ENCODE measurements around the gene DOK5.

DOK5 gene

DNA sequence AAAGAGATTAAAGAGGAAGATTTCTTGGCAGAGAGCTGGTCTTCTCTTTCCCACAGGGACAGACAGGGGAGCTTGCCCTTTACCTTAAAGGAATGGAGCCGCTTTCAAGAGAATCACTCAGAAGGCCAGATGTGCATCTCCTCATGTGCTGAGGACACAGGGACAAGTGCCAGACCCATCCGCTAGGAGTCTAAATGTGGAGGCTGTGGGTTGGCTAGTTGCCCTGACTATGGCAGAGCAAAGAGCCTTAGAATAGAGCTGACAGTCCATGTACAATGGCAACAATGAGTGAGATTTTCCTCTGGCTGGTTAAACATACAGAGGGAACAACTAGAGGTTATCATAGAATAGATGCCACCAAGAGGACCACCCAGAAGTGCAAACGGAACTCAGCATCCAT is 7.3 kb upstream of the DOK5 start:
- CTCF ChIA-PET = interaction anchor here (0.6 kb wide), 1 partner anchor 84 kb away, joined by 3 read pairs; no protein-coding TSS in a partner anchor
- DNase-seq (ENCODE audit: low spot score) = no peak
- POLR2A ChIA-PET (ENCODE audit: low non-redundant PET) = no interaction called here

DNA sequence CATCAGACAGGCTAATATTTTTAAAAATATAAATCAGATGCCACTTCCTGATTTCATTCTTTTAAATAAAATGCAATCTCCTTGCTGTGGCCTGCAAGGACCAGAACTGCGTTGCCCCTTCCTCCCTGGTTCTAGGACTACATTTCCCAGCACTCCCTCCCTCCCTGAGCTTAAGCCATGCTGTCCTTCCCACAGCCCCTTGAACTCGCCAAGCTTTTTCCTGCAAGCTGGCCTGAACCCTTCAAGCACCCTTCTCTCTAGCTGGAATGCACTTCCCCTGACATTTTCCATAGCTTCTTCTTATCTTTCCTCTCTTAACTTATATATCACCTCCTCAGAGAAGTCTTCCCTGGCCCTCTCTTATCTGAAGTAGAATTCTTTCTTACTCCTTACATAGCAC is 6.1 kb upstream of the DOK5 start:
- DNase-seq (ENCODE audit: low spot score) = no peak
- TF ChIP-seq, protein P1, sequence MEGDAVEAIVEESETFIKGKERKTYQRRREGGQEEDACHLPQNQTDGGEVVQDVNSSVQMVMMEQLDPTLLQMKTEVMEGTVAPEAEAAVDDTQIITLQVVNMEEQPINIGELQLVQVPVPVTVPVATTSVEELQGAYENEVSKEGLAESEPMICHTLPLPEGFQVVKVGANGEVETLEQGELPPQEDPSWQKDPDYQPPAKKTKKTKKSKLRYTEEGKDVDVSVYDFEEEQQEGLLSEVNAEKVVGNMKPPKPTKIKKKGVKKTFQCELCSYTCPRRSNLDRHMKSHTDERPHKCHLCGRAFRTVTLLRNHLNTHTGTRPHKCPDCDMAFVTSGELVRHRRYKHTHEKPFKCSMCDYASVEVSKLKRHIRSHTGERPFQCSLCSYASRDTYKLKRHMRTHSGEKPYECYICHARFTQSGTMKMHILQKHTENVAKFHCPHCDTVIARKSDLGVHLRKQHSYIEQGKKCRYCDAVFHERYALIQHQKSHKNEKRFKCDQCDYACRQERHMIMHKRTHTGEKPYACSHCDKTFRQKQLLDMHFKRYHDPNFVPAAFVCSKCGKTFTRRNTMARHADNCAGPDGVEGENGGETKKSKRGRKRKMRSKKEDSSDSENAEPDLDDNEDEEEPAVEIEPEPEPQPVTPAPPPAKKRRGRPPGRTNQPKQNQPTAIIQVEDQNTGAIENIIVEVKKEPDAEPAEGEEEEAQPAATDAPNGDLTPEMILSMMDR (conservative IDR thresholded peaks at IDR 0.05; ENCODE audit: low read depth) = no peak
- POLR2A ChIA-PET (ENCODE audit: low non-redundant PET) = no interaction called here
- no peak overlapping the region for H3K27ac ChIP-seq
- CTCF ChIA-PET = interaction anchor here (0.6 to 0.7 kb wide), 3 partner anchors 248 to 1628 kb away, joined by 3 to 9 read pairs (median 3); no protein-coding TSS in a partner anchor

More for the DNA sequence above, 7.3 kb upstream of the DOK5 start:
- no peak overlapping the region for H3K27ac ChIP-seq
- TF ChIP-seq, protein P1 (conservative IDR thresholded peaks at IDR 0.05; ENCODE audit: low read depth) = no peak

DNA sequence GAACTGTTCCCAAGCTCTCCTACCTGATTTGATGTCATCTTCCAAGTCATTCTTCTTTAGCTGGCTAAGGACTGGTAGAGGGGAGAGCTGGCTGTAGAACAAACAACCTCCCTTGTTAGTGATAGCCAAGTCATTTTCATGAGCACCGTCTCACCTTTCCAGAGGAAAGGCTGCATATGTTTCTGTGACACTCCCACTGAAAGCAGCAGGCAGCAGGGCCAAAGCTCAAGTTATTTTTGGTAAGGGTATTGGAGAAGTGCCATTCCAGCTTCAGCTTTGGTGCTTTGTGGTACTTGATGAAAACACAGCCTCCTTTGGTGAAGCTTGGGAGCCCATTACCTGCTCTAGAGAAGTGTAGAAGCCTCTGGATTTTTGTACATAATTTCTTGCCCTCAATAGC is 5.4 kb upstream of the DOK5 start:
- POLR2A ChIA-PET (ENCODE audit: low non-redundant PET) = no interaction called here

DNA sequence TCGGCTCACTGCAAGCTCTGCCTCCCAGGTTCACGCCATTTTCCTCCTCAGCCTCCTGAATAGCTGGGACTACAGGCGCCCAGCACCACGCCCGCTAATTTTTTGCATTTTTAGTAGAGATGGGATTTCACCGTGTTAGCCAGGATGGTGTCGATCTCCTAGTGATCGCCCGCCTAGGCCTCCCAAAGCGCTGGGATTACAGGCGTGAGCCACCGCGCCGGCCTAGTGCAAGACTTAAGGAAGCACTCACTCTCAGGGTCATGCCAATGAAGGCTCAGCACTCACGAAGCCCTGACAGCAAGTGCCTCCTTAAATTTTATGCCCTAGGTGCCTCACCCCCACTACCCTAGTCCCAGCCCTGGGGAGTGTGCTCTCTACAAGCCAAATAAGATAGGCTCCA is 4.7 kb upstream of the DOK5 start:
- ChIA-PET CTCF (interaction anchor here (0.6 to 0.7 kb wide), 2 partner anchors 503 to 564 kb away, joined by 3 read pairs; no protein-coding TSS in a partner anchor), POLR2A (ENCODE audit: low non-redundant PET) (no interaction called here)
- no peak for DNase-seq (ENCODE audit: low spot score)
- H3K27ac ChIP-seq = no peak overlapping the region
- TF ChIP-seq, protein P1 (conservative IDR thresholded peaks at IDR 0.05; ENCODE audit: low read depth) = no peak

More for the DNA sequence above, 5.4 kb upstream of the DOK5 start:
- CTCF ChIA-PET = interaction anchor here (0.6 to 0.7 kb wide), 4 partner anchors 249 to 1627 kb away, joined by 3 to 9 read pairs (median 3); no protein-coding TSS in a partner anchor
- TF ChIP-seq, protein P1 (conservative IDR thresholded peaks at IDR 0.05; ENCODE audit: low read depth) = no peak
- DNase-seq (ENCODE audit: low spot score) = no peak
- no peak overlapping the region for H3K27ac ChIP-seq

DNA sequence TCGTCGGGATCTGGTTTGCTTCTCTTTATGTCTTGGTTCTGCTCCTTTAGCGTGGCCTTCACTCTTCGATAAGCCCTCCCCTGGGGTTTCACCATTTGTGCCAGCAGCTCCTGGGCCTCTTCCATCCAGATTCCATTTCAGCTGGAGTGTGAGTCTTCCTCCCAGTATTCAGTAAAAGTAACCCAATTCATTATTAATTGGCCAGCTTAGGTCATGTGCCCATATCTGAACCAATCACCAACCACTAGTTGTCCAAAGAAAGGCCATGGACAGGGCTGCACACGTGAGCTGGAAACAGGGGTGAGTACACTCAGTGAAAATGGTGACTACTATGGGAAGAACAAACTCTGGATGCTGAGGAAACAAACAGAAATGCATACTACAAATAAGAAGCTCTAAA is 2.8 kb upstream of the DOK5 start:
- ChIA-PET CTCF (no interaction called here), POLR2A (ENCODE audit: low non-redundant PET) (no interaction called here)
- DNase-seq (ENCODE audit: low spot score) = no peak
- TF ChIP-seq, protein P1 (conservative IDR thresholded peaks at IDR 0.05; ENCODE audit: low read depth) = no peak
- no peak overlapping the region for H3K27ac ChIP-seq

DNA sequence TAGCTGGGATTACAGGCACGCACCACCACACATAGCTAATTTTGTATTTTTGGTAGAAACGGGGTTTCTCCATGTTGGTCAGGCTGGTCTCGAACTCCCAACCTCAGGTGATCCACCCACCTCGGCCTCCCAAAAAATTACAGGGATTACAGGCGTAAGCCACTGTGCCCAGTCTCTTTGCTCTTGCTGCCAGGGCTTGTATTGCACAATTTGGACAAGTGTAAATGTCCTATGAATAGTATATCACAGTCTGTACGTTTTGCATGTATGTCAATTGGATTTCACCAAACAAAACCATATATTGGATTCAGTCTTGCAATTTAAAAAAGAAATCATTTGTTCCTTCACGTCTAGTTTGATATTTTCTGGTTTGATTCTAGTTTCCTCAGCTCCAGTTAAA is 2.1 kb upstream of the DOK5 start:
- no peak overlapping the region for H3K27ac ChIP-seq
- POLR2A ChIA-PET (ENCODE audit: low non-redundant PET) = no interaction called here
- TF ChIP-seq, protein P1 (conservative IDR thresholded peaks at IDR 0.05; ENCODE audit: low read depth) = no peak
- DNase-seq (ENCODE audit: low spot score) = no peak
- CTCF ChIA-PET = interaction anchor here (0.7 kb wide), 1 partner anchor 35 kb away, joined by 3 read pairs; no protein-coding TSS in a partner anchor
